HepG2 (cell line): ENCODE measurements around the gene NINL. TPM values are rescaled to one million over a fixed set of nuclear protein-coding genes. Genes with fewer than 3 reads are reported as not detected.
A peak's percentile ranks its signal among the peaks of the same experiment; 100 is the strongest.

Experiments used
- CBX5 ChIP-seq: sonication (generic); formaldehyde crosslinking; IDR thresholded peaks from 2 replicates; pipeline ENCODE4 v1.4.0; 2020; ENCODE audit warnings: missing genetic modification reagents, borderline replicate concordance
- NR2F1 ChIP-seq, 2 experiments: fragments of 450-650 bp in 1 of 2; formaldehyde crosslinking in 1 of 2; IDR thresholded peaks; 2 replicates each; pipeline versions ENCODE4 v1.5.0 to v1.6.1; 2016 to 2020; ENCODE audit warnings: mild to moderate bottlenecking in 1 of 2, missing compliant biosample characterization in 1 of 2, missing genetic modification reagents in 1 of 2, moderate library complexity in 1 of 2
- SKI ChIP-seq: fragments of 450-650 bp; IDR thresholded peaks from one replicate; pipeline ENCODE4 v1.6.1; 2018; ENCODE audit warnings: mild to moderate bottlenecking; ENCODE audit not compliant: partially characterized antibody
- TOPORS ChIP-seq: sonication (generic); formaldehyde crosslinking; IDR thresholded peaks from 2 replicates; pipeline ENCODE4 v1.8.0; 2023; ENCODE audit warnings: mild to moderate bottlenecking, missing genetic modification reagents
- ZFP36 ChIP-seq: fragments of 150-350 bp; IDR thresholded peaks from 2 replicates; pipeline ENCODE4 v1.6.1; 2018; ENCODE audit warnings: borderline replicate concordance, low read length, low read depth; ENCODE audit not compliant: partially characterized antibody
- ZMYM2 ChIP-seq: sonication (generic); formaldehyde crosslinking; IDR thresholded peaks from 2 replicates; pipeline ENCODE4 v1.8.0; 2022; ENCODE audit warnings: mild to moderate bottlenecking, missing genetic modification reagents
- ZNF180 ChIP-seq: sonication (generic); formaldehyde crosslinking; IDR thresholded peaks from 2 replicates; pipeline ENCODE4 v1.4.0; 2020; ENCODE audit warnings: low read depth, missing genetic modification reagents, borderline replicate concordance
- ZNF570 ChIP-seq: sonication (generic); formaldehyde crosslinking; IDR thresholded peaks from 2 replicates; pipeline ENCODE4 v1.4.0; 2020; ENCODE audit warnings: mild to moderate bottlenecking, missing genetic modification reagents, borderline replicate concordance
- ZNF629 ChIP-seq: sonication (generic); formaldehyde crosslinking; conservative IDR thresholded peaks from 2 replicates; pipeline ENCODE4 v1.5.0; 2020; ENCODE audit warnings: missing genetic modification reagents
- polyA plus RNA-seq, 8 experiments: library from polyadenylated mRNA; depleted of rRNA in 3 of 8; stranded (reverse) in 7 of 8; unstranded in 1 of 8; fragments of >200 nt; fragmentation: Illumina TruSeq in 4 of 8; extraction: Trizol in 4 of 8; gene quantifications; 2 replicates each; pipeline versions ENCODE4 v1.2.1 to v1.2.3, GENCODE V29; 2011 to 2016; ENCODE audit warnings: low read depth in 4 of 8, missing spikeins in 1 of 8, mixed read lengths in 1 of 8; ENCODE audit not compliant: insufficient read depth in 1 of 8
- total RNA-seq, 5 experiments: library from RNA; depleted of rRNA; stranded (reverse); fragments of >200 nt; fragmentation: Illumina TruSeq; extraction: Trizol; gene quantifications; 2 replicates each; pipeline ENCODE4 v1.2.3, GENCODE V29; 2016; ENCODE audit warnings: low read depth in 1 of 5
- TF ChIP-seq, protein P1 (sequence below): sonication (generic); formaldehyde crosslinking; IDR thresholded peaks from 2 replicates; pipeline ENCODE4 v1.5.1; 2020; ENCODE audit warnings: mild to moderate bottlenecking, missing genetic modification reagents
- TF ChIP-seq, protein P2 (sequence below): sonication (generic); formaldehyde crosslinking; IDR thresholded peaks from 2 replicates; pipeline ENCODE4 v1.5.0; 2020; ENCODE audit warnings: missing genetic modification reagents, mild to moderate bottlenecking, borderline replicate concordance

NINL gene
- total and polyA plus RNA-seq, 2 of the 13 experiments (the other 11 are each of a cell fraction or from before 2014, with no cell fraction given): 32.3 to 34.3 TPM

DNA sequence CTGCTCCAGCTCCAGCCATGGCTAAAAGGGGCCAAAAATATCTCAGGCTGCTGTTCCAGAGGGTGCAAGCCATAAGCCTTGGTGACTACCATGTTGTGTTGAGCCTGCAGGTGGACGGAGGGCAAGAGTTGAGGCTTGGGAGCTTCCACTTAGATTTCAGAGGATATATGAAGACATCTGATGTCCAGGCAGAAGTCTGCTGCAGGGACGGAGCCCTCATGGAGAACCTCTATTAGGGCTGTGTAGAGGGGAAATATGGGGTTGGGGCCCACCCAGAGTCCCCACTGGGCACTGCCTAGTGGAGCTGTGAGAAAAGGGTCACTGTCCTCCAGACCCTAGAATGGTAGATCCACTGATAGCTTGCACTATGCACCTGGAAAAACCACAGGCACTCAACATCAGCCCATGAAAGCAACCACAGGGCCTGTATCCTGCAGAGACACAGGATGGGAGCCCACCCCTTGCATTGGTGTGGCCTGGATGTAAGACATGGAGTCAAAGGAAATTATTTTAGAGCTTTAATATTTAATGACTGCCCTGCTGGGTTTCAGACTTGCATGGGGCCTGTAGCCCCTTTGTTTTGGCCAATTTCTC is 70.5 kb downstream of the NINL start (continued):
- TF ChIP-seq, protein P1, sequence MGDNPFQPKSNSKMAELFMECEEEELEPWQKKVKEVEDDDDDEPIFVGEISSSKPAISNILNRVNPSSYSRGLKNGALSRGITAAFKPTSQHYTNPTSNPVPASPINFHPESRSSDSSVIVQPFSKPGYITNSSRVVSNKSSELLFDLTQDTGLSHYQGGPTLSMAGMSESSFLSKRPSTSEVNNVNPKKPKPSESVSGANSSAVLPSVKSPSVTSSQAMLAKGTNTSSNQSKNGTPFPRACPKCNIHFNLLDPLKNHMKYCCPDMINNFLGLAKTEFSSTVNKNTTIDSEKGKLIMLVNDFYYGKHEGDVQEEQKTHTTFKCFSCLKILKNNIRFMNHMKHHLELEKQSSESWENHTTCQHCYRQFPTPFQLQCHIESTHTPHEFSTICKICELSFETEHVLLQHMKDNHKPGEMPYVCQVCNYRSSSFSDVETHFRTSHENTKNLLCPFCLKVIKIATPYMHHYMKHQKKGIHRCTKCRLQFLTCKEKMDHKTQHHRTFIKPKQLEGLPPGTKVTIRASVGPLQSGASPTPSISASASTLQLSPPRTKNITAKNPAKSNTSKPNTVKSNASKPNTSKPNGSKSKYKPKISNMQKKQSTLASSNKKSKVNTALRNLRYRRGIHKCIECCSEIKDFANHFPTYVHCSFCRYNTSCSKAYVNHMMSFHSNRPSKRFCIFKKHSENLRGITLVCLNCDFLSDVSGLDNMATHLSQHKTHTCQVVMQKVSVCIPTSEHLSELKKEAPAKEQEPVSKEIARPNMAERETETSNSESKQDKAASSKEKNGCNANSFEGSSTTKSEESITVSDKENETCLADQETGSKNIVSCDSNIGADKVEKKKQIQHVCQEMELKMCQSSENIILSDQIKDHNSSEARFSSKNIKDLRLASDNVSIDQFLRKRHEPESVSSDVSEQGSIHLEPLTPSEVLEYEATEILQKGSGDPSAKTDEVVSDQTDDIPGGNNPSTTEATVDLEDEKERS (CRISPR knock-in tag): peak; percentile 100
- no peak for TF ChIP-seq ZNF629 (CRISPR knock-in tag)
- TF ChIP-seq ZNF180 (CRISPR knock-in tag): no peak
- TF ChIP-seq ZNF570: no peak
- TF ChIP-seq CBX5 (CRISPR knock-in tag): peak; percentile 68; the same call in 1 of the 2 replicates
- peak; percentile 49; the same call in 1 of the 2 replicates for TF ChIP-seq ZMYM2 (CRISPR knock-in tag)
- TF ChIP-seq TOPORS: peak; percentile 91
- TF ChIP-seq NR2F1 (CRISPR knock-in tag; IDR thresholded peaks at IDR 0.05): no peak
- TF ChIP-seq ZFP36: peak; percentile 61
- no peak for TF ChIP-seq SKI
- TF ChIP-seq, protein P2, sequence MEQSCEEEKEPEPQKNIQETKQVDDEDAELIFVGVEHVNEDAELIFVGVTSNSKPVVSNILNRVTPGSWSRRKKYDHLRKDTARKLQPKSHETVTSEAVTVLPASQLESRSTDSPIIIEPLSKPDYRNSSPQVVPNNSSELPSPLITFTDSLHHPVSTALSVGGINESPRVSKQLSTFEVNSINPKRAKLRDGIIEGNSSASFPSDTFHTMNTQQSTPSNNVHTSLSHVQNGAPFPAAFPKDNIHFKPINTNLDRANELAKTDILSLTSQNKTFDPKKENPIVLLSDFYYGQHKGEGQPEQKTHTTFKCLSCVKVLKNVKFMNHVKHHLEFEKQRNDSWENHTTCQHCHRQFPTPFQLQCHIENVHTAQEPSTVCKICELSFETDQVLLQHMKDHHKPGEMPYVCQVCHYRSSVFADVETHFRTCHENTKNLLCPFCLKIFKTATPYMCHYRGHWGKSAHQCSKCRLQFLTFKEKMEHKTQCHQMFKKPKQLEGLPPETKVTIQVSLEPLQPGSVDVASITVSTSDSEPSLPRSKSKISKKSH (CRISPR knock-in tag): peak; percentile 86
